ENCODE results near the gene PABPN1L.

DNA sequence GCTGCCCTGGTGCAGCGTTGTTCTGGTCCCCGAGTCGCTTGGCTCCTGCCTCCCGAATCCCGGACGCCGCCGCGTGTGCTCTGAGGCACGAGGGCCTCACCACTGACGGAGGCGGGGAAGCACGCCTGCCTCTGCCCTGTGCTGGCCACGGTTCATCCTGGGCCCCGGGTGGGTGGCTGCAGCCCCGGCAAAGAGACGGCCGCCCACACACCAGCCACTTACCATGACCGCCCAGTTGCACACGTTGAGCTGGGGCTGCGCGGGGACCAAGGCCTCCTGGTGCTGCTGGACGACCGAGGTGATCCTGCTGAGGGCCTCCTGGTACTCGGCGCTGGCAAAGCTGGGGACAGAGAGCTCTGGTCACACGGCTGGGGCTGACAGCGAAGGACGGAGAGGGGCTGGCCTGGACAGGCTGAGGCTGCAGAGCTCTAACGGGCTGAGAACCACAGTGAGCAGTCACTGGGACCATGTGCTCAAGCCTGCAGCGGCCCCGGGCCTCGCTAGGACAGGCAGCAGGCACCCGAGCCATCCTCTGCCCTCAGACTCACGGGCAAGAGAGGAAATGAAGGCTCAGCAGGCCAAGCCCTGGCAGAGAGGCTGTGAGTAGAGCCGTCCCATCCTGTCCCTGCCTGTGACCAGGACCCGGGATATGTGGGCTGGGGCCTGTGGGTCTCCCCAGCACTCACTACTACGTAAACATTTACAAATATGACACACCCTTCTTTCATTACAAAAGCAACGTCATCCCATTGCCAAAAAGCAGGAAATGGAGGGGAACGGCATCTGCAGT is 48.5 kb downstream of the PABPN1L start:
- no peak for TF ChIP-seq POLR2AphosphoS5 (IDR thresholded peaks at IDR 0.05)
- no peak for TF ChIP-seq POLR2A (IDR thresholded peaks at IDR 0.05; ENCODE audit: low read depth)
- TF ChIP-seq, protein P1, sequence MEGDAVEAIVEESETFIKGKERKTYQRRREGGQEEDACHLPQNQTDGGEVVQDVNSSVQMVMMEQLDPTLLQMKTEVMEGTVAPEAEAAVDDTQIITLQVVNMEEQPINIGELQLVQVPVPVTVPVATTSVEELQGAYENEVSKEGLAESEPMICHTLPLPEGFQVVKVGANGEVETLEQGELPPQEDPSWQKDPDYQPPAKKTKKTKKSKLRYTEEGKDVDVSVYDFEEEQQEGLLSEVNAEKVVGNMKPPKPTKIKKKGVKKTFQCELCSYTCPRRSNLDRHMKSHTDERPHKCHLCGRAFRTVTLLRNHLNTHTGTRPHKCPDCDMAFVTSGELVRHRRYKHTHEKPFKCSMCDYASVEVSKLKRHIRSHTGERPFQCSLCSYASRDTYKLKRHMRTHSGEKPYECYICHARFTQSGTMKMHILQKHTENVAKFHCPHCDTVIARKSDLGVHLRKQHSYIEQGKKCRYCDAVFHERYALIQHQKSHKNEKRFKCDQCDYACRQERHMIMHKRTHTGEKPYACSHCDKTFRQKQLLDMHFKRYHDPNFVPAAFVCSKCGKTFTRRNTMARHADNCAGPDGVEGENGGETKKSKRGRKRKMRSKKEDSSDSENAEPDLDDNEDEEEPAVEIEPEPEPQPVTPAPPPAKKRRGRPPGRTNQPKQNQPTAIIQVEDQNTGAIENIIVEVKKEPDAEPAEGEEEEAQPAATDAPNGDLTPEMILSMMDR (IDR thresholded peaks at IDR 0.05): no peak
- no peak for TF ChIP-seq EP300 (IDR thresholded peaks at IDR 0.05)

Measured in esophagus muscularis mucosa (tissue), 4 donors.